Stimulated activated CD8-positive, alpha-beta memory T cell treated with anti-CD3 and anti-CD28 coated beads, Interleukin-7, amount 100 ng/mL, for 1 hour (primary cell): Measurements from ENCODE around the gene CLASP1.
"Not testable (repeated sequence)": the region's sequence is repeated elsewhere in the genome, so short reads cannot be mapped to it uniquely, and the experiment has no call there.

Source experiments
- DNase-seq, 2 donors: peaks; one replicate each; pipeline ENCODE4 v3.0.0-alpha.2; 2020; ENCODE audit warnings: low read depth in 2 of 2

The CLASP1 gene

DNA sequence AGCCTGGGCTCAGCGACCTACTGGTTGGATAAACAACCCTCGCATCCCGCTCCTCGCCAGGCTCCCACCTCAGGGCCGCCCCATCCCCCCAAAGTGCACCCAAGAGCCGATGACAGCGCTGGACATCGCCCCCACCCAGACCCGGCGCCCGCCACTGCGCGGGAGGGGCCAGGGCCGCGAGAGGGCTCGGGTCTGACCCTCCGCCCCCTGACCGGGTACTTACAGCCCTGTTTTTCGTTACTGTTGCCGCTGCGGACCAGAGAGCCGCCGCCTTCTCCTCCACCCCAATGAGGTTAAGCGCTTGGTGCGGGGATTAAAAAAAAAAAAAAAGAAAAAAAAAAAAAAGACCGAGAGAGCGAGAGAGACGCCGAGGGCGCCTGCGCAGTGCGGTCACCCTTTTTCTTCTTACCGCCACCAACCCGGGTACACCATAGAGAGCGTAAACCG, at the start of gene CLASP1:
Gene CLASP1 (minus strand): TSS at position 314 of the 447 bp plus-strand sequence. CDS start 43,567 bp downstream, outside the sequence.
- peak in 1 of 2 donors; percentile 8 for DNase-seq

DNA sequence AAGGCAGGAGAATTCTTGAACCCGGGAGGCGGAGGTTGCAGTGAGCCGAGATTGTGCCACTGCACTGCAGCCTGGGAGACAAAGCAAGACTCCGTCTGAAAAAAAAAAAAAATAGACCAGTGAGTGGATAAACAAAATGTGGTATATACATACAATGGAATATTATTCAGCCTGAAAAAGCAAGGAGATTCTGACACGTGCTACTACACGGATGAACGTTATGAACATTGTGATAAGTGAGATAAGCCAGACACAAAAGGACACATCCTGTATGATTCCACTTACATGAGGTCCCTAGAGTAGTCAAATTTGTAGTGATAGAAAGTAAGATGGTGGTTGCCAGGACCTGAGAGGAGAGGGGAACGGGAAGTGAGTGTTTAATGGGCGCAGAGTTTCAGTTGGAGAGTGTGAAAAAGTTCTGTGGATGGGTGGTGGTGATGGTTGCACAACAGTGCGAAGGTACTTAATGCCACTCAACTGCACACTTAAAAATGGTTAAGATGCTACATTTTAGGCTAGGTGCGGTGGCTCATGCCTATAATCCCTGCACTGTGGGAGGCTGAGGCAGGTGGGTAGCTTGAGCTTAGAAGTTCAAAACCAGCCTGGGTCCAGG, 49.2 kb upstream of the CLASP1 start:
- DNase-seq = no peak

DNA sequence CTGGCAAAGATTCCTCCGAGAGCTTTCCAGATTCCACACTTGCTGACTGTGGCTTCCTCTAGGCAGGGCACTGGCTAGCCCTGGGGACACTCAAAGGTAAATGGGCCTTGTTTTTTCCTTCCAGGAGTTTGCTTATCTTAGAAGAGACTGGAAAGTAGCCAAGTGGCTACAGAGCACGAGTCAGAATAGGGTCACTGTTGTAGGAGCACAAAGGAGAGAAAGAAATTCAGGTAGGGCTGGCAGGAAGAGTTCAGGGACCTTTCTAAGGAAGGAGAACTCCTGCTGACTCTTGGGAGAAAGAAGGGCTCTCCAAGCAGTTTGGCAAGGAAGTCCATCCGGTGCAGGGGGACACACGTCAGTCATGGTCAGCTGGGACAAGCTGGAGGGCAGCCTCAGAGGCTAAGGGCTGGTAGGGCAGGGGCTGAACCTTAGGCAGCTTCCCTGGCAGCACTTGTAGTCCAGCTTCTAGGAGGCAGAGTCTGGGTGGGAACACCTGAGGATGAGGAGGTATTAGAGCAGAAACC, 47.9 kb upstream of the CLASP1 start:
- DNase-seq = no peak

DNA sequence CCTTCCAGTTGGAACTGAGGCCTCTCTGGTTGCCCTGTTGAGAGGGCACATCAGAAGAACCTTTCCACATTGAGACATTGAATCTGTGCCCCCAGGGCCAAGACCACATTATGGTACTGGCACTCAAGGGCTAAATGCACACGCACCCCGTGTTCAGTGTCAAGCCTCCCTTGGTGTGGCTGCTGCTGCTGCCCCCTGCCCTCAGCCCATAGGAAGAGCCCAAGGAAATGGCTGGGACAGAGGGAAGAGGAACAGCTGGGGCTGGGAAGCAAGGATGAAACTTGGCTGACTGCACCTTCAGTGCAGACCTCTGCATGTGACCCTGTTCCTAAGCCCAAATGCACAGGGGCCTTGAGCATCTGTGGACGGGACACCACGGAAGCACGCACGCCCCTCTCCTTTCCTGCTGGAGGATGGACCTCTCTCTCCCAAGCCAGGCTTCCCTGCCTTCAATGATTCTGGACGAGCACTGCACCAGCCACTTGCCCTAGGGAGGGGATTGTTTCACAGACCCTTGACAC, 47.2 kb upstream of the CLASP1 start:
- DNase-seq = no peak

DNA sequence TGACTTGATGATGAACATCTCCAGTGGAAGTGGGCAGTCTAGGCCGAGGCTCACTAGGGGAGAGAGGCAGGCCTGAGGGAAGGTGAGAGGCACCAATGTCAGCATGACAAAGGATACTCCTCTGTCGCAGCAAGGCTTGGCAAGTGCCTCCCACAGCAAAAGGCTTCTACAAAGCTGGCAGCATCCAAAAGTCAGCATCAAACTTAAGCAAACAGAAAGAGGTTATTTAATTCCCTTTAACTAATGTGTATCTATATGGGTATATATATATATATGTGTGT, 45.8 kb upstream of the CLASP1 start:
- no peak for DNase-seq

DNA sequence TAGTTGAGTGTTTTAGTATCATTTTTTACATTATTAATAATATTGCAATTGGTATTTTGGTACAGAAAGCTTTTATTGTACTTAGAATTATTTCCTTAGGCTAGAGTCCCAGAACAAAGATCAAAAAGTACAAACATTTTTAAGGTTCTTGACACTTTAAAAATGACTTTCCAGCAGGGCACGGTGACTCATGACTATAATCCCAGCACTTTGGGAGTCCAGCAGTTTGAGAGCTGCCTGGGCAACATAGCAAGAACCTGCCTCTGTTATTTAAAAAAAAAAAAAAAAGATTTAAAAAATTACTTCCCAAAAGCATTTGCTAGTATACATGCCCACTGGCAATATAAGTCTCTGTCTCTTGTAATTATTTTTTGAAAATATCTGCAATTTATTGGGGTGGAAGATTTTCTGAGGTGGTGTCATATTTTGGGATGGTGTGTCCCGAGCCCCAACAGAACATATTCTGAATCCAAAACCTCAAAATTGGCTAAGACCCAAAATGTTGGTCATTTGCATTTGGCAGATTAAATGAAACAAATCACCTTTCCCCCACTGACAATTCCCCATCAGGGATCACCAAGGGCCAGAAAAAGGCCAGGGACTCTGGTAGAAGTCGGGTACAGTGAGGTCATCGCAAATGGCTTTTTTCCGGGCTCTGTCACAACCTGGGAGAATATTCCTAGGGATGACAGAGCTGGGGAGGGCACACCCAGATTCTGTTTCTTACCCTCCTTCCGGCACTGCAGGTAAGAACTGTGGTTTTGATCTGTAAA, 45.3 kb upstream of the CLASP1 start:
- no peak for DNase-seq

DNA sequence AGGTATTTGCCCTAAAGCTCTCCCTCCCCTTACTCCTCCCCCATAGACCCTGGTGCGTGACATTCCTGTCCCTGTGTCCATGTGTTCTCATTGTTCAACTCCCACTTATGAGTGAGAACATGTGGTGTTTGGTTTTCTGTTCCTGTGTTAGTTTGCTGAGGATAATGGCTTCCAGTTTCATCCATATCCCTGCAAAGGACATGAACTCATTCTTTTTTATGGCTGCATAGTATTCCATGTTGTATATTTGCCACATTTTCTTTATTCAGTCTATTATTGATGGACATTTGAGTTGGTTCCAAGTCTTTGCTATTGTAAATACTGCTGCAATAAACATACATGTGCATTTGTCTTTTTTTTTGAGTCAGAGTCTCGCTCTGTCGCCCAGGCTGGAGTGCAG, 41.3 kb upstream of the CLASP1 start:
- DNase-seq = not testable (repeated sequence)

DNA sequence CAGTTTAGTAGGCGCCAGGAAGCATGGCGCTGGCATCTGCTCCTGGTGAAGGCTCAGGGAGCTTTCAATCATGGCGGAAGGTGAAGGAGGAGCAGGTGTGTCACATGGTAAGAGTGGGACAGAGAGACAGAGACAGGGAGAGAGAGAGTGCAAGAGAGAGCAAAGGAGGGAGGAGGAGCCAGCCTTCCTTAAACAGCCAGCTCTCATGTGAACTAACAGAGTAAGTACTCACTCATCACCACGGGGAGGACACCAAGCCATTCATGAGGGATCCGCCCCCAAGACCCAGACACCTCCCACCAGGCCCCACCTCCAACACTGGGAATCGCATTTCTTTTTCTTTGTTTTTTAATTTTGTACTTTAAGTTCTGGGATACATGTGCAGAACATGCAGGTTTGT, 40.8 kb upstream of the CLASP1 start:
- DNase-seq = no peak

DNA sequence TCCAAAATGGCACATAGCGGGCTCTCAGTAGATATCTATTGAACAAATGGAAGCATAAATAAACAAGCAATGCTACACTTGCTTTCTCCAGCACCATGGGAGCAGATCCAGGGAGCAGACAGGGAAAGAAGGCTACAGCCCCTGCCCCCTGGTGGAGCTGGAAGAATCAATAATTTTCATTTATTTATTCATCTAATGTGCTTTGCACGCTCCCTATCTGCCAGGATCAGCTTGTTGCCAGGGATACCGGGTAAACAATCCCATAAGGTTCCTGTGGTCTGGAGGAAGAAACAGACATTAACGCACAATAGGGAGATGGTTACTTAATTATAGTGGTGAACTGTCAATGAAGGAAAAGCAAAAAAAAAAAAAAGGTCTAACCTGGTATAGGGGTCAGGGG, 40.1 kb upstream of the CLASP1 start:
- DNase-seq = no peak

DNA sequence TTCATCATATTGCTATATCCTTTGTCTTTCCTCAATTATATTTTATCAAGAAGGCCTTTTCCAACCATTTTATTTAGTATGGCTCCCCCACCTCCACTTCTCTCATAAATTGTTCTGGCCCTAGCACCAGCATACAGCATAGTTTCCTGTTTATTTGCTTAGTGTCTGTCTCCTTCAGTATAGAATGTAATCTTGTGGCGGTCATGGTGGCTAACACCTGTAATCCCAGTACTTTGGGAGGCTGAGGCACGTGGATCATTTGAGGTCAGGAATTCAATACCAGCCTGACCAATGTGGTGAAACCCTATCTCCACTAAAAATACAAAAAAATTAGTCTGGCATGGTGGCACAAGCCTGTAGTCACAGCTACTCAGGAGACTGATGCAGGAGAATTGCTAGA, 39.6 kb upstream of the CLASP1 start:
- no peak for DNase-seq

DNA sequence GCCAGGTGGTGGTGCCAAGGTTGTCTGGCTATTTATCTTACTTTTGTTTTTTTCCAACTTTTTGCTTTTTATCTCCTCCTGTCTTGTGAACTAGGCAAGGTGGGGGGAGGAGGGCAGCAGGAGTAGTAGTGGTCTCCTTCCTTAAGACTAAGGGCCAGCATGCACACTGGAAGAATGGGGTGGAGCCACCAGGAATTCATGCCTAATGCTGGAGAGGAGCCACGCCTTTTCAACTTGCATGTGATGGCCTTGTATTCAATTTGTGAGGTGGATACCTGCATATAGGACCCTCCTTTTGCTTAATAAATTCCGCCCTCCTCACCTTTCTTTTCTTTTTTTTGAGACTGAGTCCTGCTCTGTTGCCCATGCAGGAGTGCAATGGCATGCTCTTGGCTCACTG, 37.6 kb upstream of the CLASP1 start:
- no peak for DNase-seq

DNA sequence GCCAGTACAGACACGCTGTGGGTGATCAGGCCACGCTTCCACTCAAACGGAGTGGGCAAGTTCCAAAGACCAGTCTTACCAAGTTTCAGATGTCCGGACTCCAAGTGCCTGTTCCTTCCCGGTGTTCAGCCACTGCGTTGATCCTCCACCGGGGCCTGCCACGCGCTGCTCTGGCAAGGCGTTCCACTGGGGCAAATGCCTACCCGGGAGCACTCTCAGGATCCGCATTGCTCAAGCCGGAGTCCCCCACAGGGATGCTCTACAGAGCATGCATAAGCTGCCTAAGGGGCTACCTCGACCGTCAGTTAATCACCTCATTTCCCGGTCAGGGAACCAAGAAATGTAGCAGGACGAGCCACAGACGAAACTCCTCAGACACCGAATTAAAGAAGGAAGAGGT, 37.0 kb upstream of the CLASP1 start:
- DNase-seq = no peak

DNA sequence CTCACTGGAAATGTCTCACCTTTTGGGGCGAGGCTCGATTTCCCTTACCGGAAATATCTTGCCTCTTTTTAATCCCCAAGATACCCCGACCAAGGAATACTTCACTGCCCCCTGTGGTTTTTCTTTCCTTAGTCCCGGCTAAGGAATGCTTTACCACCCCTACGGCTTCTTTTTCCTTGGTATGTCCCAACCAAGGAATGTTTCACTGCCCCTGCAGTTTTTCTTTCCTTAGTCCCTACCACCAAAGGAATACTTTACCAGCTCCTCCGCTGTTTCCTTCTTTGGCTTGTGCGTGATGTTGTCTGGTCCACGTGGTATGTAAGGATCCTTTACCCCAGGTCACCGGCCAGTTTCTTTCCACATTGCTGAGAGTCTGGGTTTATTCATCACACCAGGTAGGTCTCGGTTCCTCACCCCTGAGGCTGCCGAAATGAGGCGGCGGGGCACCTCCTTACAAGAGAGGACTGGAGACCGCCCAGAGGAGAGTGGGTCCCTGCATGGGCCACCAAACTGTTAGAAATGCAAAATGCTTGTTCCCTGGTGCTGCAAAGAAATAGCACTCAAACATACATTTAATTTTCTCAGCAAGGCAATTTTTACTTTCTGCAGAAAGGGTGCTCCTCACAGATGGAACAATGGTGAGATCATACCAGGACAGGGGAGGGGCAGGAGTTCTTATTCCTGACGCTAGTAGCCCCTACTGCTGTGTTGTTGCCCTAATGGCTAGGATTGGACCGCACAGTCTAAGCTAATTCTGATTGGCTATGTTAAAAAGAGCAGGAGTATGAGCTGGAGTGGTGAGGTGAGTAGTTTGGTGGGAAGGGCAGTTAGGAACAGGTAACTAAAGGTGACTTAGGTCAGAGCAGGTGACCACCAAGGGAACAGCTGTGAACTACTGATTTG, 33.4 kb upstream of the CLASP1 start:
- no peak for DNase-seq

DNA sequence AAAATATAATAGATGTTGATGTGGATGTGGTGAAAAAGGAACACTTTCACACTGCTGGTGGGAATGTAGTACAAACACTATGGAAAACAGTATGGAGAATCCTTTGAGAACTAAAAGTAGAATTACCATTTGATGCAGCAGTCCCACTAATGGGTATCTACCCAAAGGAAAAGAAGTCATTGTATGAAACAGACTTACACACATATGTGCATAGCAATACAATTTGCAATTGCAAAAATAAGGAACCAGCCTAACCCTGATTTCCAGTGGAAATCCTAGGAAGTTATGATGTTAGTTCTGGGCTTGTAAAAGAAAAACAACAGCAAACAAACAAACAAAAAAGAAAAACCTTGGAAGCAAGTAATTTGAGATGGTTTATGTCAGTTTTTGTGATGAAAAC, 28.6 kb upstream of the CLASP1 start:
- no peak for DNase-seq

DNA sequence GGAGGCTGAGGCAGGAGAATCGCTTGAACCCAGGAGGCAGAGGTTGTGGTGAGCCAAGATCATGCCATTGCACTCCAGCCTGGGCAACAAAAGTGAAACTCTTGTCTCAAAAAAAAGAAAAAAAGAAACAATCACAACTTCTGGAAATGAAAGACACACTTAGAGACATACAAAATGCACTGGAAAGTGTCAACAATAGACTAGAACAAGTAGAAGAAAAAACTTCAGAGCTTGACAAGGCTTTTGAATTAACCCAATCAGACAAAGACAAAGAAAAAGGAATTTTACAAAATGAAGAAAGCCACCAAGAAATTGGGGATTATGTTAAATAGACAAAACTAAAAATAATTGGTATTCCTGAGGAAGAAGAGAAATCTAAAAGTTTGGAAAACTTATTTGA, 22.4 kb upstream of the CLASP1 start:
- DNase-seq = not testable (repeated sequence)

DNA sequence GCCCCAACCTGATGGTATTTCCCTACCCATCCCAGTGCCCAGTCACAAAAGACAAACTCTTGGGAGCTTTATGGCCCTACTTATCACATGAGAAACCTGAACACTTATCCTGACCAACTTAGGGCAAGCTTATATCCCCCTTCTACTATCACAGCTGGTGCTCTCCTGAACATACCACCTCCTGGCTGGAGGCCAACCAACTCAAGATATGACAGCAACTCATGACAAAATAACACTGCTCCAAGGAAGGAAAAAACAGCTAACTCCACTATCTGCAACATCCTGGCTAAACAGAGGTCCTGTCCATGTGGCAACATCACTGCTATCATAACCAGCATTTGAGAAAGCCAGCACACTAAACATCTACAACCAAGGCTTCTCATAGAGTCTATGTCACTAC, 20.9 kb upstream of the CLASP1 start:
- DNase-seq = no peak

DNA sequence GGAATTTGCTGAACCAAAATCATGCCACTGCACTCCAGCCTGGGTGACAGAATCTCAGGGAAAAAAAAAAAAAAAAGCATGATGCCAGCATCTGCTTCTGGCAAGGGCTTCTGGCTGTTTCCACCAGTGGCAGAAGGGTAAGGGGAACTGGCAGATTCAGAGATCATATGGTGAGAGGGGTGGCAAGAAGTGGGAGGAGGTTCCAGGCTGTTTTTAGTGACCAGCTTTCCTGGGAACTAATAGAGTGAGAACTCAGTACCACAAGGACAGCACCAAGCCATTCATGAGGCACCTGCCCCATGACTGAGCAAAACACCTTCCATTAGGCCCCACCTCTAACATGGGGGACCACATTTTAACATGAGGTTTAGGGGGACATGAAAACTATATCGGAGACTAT, 18.4 kb upstream of the CLASP1 start:
- no peak for DNase-seq

DNA sequence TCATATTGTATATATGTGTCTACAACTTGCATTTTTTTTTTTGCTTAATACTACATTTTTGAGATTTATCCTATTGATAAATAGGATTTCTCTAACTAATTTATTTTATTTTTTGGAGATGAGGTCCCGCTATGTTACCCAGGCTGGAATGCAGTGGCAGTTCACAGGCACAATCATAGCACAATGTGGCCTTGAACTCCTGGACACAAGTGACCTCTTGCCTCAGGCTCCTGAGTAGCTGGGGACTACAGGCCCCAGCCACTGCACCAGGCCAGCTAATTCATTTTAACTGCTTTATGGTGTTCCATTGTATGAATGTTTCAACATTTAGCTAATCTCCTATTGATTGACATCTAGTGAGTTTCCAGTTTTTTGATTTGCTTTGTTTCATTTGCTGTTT, 16.8 kb upstream of the CLASP1 start:
- DNase-seq = no peak

DNA sequence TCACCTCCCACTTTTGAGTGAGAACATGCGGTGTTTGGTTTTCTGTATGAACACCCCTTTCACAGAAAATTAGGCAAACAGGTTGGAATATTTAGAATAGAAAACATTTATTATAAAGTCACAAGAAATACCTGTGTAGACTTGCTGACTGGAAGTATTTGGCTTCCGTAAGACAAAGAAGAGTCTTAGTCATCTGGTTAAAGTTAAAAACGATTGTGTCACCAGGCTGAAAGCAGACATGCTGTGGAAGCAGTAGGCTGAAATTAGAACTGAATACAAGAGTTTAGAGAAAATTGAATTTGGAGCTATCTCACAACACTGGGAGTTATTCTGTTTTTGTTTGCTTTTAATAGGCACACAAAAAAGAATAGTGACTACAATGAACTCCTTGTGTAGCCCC, 16.2 kb upstream of the CLASP1 start:
- DNase-seq = no peak

DNA sequence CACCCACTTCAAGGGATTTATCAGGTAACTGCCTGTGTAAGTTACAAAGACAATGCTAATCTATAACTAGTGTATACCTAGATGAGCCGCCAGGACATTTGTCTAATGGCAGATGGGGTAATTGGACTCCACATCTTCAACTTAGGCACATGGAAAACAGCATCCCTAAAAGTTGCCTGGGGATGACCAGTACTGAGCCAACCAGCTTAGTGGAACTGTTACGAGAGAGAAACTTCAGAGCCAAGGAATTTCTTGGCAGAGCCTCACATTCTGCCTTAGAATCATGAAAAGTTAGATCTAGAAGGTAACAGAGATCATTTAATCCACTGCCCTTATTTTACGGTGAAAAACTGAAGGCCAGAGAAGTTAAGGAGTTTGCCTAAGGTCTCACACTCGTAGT, 15.5 kb upstream of the CLASP1 start:
- no peak for DNase-seq

DNA sequence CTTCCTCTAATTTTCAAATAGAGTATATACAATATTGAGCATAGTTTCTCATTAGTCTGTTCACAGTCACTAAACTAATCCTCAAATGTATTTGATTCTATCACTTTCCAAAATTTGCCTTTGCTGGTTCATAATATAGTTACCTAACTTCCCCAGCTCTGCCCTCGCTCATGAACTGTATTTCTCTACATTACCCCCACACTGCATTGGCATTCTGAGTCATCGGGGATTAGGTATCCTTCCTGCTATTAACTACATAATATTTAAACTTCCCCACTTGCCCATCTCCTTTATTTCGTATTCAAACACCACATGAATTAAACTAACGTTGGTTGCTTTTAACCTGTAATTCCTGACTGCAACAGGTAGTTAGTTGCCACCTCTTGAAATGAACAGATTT, 14.8 kb upstream of the CLASP1 start:
- no peak for DNase-seq

DNA sequence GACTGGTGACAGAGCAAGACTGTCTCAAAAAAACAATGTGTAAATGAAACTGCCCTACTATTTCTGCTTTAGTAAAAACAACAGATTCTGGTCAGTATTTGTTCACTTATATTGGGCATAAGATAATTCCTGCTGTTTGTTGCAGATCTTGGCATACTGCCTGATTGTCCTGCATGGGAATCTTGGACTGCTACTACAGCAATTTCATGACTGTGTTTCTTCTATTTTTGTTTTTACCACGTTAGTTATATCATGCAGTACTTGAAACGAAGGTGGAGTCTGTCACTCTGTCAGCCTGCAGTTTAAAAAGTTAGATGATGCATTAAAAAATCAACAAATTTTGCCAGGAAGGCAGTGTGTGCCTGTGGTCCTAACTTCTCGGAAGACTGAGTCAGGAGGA, 14.2 kb upstream of the CLASP1 start:
- DNase-seq = no peak
